Measurements from ENCODE around the gene LAPTM4A. TPM values are rescaled to one million over a fixed set of nuclear protein-coding genes. Genes with fewer than 3 reads are reported as not detected.
"Not testable (repeated sequence)": the region's sequence is repeated elsewhere in the genome, so short reads cannot be mapped to it uniquely, and the experiment has no call there.

LAPTM4A gene
- total RNA-seq, 1 donor from 2014 or later: 126 TPM

GRCh38 chr2:20076757-20077156, 25.3 kb upstream of the LAPTM4A start:
- no peak for DNase-seq (ENCODE audit: low read depth in 2 of 2)

- no peak for DNase-seq (ENCODE audit: low read depth in 2 of 2)
These were observed 23.5 kb upstream of the LAPTM4A start for GRCh38 chr2:20074901-20075300.

GRCh38 chr2:20074046-20074648, 22.7 kb upstream of the LAPTM4A start:
- not testable (repeated sequence) for DNase-seq (ENCODE audit: low read depth in 2 of 2)

- DNase-seq (ENCODE audit: low read depth in 2 of 2): no peak
These were observed 22.0 kb upstream of the LAPTM4A start for GRCh38 chr2:20073460-20073859.

- no peak for DNase-seq (ENCODE audit: low read depth in 2 of 2)
These were observed 21.2 kb upstream of the LAPTM4A start for GRCh38 chr2:20072436-20073158.

- no peak for DNase-seq (ENCODE audit: low read depth in 2 of 2)
These were observed 20.3 kb upstream of the LAPTM4A start for GRCh38 chr2:20071397-20072383.

- DNase-seq (ENCODE audit: low read depth in 2 of 2): no peak
These were observed 18.3 kb upstream of the LAPTM4A start for GRCh38 chr2:20069756-20070155.

GRCh38 chr2:20067992-20068584, 16.7 kb upstream of the LAPTM4A start:
- peak; percentile 12 to 73 for DNase-seq (ENCODE audit: low read depth in 2 of 2)

GRCh38 chr2:20065885-20066602, 14.6 kb upstream of the LAPTM4A start:
- peak; percentile 51 to 57 for DNase-seq (ENCODE audit: low read depth in 2 of 2)

GRCh38 chr2:20064841-20065240, 13.4 kb upstream of the LAPTM4A start:
- DNase-seq (ENCODE audit: low read depth in 2 of 2): no peak

- DNase-seq (ENCODE audit: low read depth in 2 of 2): no peak
These were observed 13.0 kb upstream of the LAPTM4A start for GRCh38 chr2:20064421-20064820.

GRCh38 chr2:20062615-20063545, 11.5 kb upstream of the LAPTM4A start:
- DNase-seq (ENCODE audit: low read depth in 2 of 2): no peak

GRCh38 chr2:20061940-20062339, 10.5 kb upstream of the LAPTM4A start:
- no peak for DNase-seq (ENCODE audit: low read depth in 2 of 2)

- DNase-seq (ENCODE audit: low read depth in 2 of 2): no peak
These were observed 10.0 kb upstream of the LAPTM4A start for GRCh38 chr2:20061476-20061875.

GRCh38 chr2:20060106-20060505, 8.7 kb upstream of the LAPTM4A start:
- DNase-seq (ENCODE audit: low read depth in 2 of 2): no peak

- DNase-seq (ENCODE audit: low read depth in 2 of 2): no peak
These were observed 5.8 kb upstream of the LAPTM4A start for GRCh38 chr2:20057268-20057667.

GRCh38 chr2:20054931-20055330, 3.5 kb upstream of the LAPTM4A start:
- no peak for DNase-seq (ENCODE audit: low read depth in 2 of 2)

- DNase-seq (ENCODE audit: low read depth in 2 of 2): no peak
These were observed 2.7 kb upstream of the LAPTM4A start for GRCh38 chr2:20054119-20054518.

GRCh38 chr2:20052861-20053281, 1.4 kb upstream of the LAPTM4A start:
- peak; percentile 23 to 76 for DNase-seq (ENCODE audit: low read depth in 2 of 2)

Measured in lung microvascular endothelial cell (primary cell).